K562 (cell line): ENCODE data around the gene LPCAT1. TPM values are rescaled to one million over a fixed set of nuclear protein-coding genes. Genes with fewer than 3 reads are reported as not detected.

ENCODE experiments used
- ATAC-seq: fragments of 200-7000 bp; cut with Tn5 transposase; 3 replicates; pipeline ENCODE4 v1.9.1; 2020; ENCODE audit warnings: moderate library complexity
- BruUV-seq: library from RNA; stranded (reverse); fragments of 400-500 nt; replicated peaks from 2 replicates; lab custom pipeline; 2021; lab: Mats Ljungman, UMichigan
- CTCF ChIA-PET: fragments of 300-600 bp; formaldehyde crosslinking; extraction: SDS; loops from one replicate; lab custom pipeline; 2021; ENCODE audit warnings: low intra/inter-chr PET ratio; lab: Yijun Ruan, JAX
- POLR2A ChIA-PET: fragments of 300-600, 350-650 bp; sonication (Branson Sonifier 250); formaldehyde crosslinking; extraction: SDS; loops from one replicate; lab custom pipeline; 2021; ENCODE audit warnings: antibody characterized with exemption, inconsistent platforms; lab: Yijun Ruan, JAX
- DNase-seq, 4 experiments: peaks; one replicate each; pipeline versions ENCODE4 v3.0.0 to v3.0.0-alpha.2; 2011 to 2018; ENCODE audit warnings: low spot score in 3 of 4, mixed read lengths in 3 of 4; ENCODE audit errors: extremely low read depth in 1 of 4
- FAIRE-seq: peaks from 2 replicates; lab custom pipeline; 2011; peaks lifted over from hg19 to GRCh38; lab: Jason Lieb, UNC
- H2AFZ ChIP-seq: 2 replicates; pipeline ENCODE4 v1.6.0; 2011; ENCODE audit warnings: low read depth, low read length, control low read depth, inconsistent platforms
- H3K27ac ChIP-seq: fragments of 200-600 bp; 3 replicates; pipeline ENCODE4 v1.8.0; 2011; ENCODE audit warnings: low read depth, mild to moderate bottlenecking, control low read depth, inconsistent platforms, low read length, moderate library complexity, mixed read lengths; ENCODE audit errors: extremely low read depth
- H3K27me3 ChIP-seq, 2 experiments: fragments of 300-600 bp in 1 of 2; 2 replicates in 1 of 2; 3 replicates in 1 of 2; pipeline versions ENCODE4 v1.6.0 to v1.8.0; 2011; ENCODE audit warnings: inconsistent platforms in 2 of 2, low read length in 2 of 2, mild to moderate bottlenecking in 1 of 2, mixed read lengths in 1 of 2, moderate library complexity in 1 of 2; ENCODE audit not compliant: control insufficient read depth in 2 of 2, insufficient read depth in 2 of 2
- H3K36me3 ChIP-seq: fragments of 300-600 bp; 3 replicates; pipeline ENCODE4 v1.8.0; 2011; ENCODE audit warnings: mild to moderate bottlenecking, low read length, inconsistent platforms; ENCODE audit not compliant: control insufficient read depth, insufficient read depth
- H3K4me1 ChIP-seq, 2 experiments: fragments of 200-600 bp in 1 of 2; replicated peaks in 1 of 2; 2 replicates in 1 of 2; 3 replicates in 1 of 2; pipeline versions ENCODE4 v1.5.1 to v1.8.0; 2011; ENCODE audit warnings: inconsistent platforms in 2 of 2, low read length in 2 of 2, mild to moderate bottlenecking in 1 of 2, mixed read lengths in 1 of 2, moderate library complexity in 1 of 2; ENCODE audit not compliant: control insufficient read depth in 2 of 2, insufficient read depth in 2 of 2
- H3K4me2 ChIP-seq: 2 replicates; pipeline ENCODE4 v1.6.1; 2011; ENCODE audit warnings: low read length, control low read depth, inconsistent platforms, mixed read lengths; ENCODE audit not compliant: insufficient read depth
- H3K4me3 ChIP-seq: fragments of 200-600 bp; sonication (generic), shearing (Covaris generic); 2 replicates; pipeline ENCODE4 v1.5.1; 2016; ENCODE audit warnings: control low read depth, inconsistent platforms
- H3K79me2 ChIP-seq: fragments of 200-600 bp; 3 replicates; pipeline ENCODE4 v1.8.0; 2011; ENCODE audit warnings: low read length, inconsistent platforms; ENCODE audit not compliant: control insufficient read depth, insufficient read depth
- H3K9ac ChIP-seq, 2 experiments: 2 replicates each; pipeline versions ENCODE4 v1.6.0 to v1.6.1; 2011; ENCODE audit warnings: low read depth in 2 of 2, low read length in 2 of 2, control low read depth in 1 of 2, inconsistent platforms in 1 of 2, mild to moderate bottlenecking in 1 of 2, mixed read lengths in 1 of 2; ENCODE audit not compliant: insufficient read depth in 1 of 2
- H3K9me1 ChIP-seq: one replicate; pipeline ENCODE4 v1.6.0; 2011; ENCODE audit warnings: inconsistent platforms, mild to moderate bottlenecking, low read length, moderate library complexity; ENCODE audit not compliant: control insufficient read depth, insufficient read depth
- H3K9me3 ChIP-seq: replicated peaks from 2 replicates; pipeline ENCODE4 v1.5.1; 2011; ENCODE audit warnings: low read depth, low read length, inconsistent platforms; ENCODE audit not compliant: control insufficient read depth, insufficient read depth
- H4K20me1 ChIP-seq: replicated peaks from 2 replicates; pipeline ENCODE4 v1.6.1; 2011; ENCODE audit warnings: low read length, inconsistent platforms, mixed read lengths; ENCODE audit not compliant: control insufficient read depth, insufficient read depth
- ETS1 ChIP-seq: conservative IDR thresholded peaks from 2 replicates; pipeline ENCODE4 v1.6.1; 2011; ENCODE audit warnings: low read depth, mild to moderate bottlenecking, low read length; ENCODE audit not compliant: control insufficient read depth
- RAD51 ChIP-seq: fragments of 450-650 bp; IDR thresholded peaks from 2 replicates; pipeline ENCODE4 v1.7.1; 2016; ENCODE audit warnings: low read depth, mild to moderate bottlenecking, borderline replicate concordance
- THRAP3 ChIP-seq: fragments of 450-650 bp; IDR thresholded peaks from 2 replicates; pipeline ENCODE4 v1.6.1; 2016; ENCODE audit warnings: mild to moderate bottlenecking, inconsistent platforms, borderline replicate concordance
- ZC3H8 ChIP-seq: fragments of 450-650 bp; IDR thresholded peaks from 2 replicates; pipeline ENCODE4 v1.6.1; 2017
- ZNF263 ChIP-seq: sonication (generic); formaldehyde crosslinking; IDR thresholded peaks from 2 replicates; pipeline ENCODE4 v1.8.0; 2022; ENCODE audit warnings: mild to moderate bottlenecking, missing genetic modification reagents, borderline replicate concordance
- WGBS: fragments of 100-300 bp; shearing (Covaris generic); methylation state at CpG from one replicate; pipeline ENCODE4 v1.1.6; 2016; ENCODE audit warnings: low coverage, mixed read lengths; ENCODE audit not compliant: insufficient coverage; ENCODE audit errors: missing lambda C conversion rate; 5-methylcytosine and 5-hydroxymethylcytosine counted together
- in situ Hi-C: fragments of 300-500 bp; cut with MboI; formaldehyde crosslinking; loops from 4 replicates; pipeline ENCODE4 v1.15.0; 2018; ENCODE audit warnings: inconsistent platforms, mixed read lengths
- intact Hi-C: fragments of 100-400 bp; cut with micrococcal nuclease; formaldehyde crosslinking; loops from 2 replicates; pipeline ENCODE4 v1.14.2; 2022
- polyA plus RNA-seq, 8 experiments: library from polyadenylated mRNA; depleted of rRNA in 4 of 8; stranded (reverse) in 5 of 8; unstranded in 3 of 8; fragments of >200 nt; fragmentation: Nextera tagmentation in 2 of 8; fragmentation: Illumina TruSeq in 1 of 8; extraction: Ambion mirVana in 2 of 8; extraction: Trizol in 1 of 8; gene quantifications; 2 replicates each; pipeline versions ENCODE4 v1.2.1 to v1.2.3, GENCODE V29; 2011 to 2014; ENCODE audit warnings: inconsistent platforms in 1 of 8, missing spikeins in 1 of 8
- total RNA-seq, 7 experiments: library from RNA; depleted of rRNA in 6 of 7; stranded (reverse); fragments of >200 nt in 6 of 7; fragmentation: Illumina TruSeq in 2 of 7; extraction: Trizol in 2 of 7; gene quantifications; 2 replicates each; pipeline versions ENCODE4 v1.2.1 to v1.2.3, GENCODE V29; 2011 to 2021; ENCODE audit warnings: low replicate concordance in 1 of 7

LPCAT1 gene
- total and polyA plus RNA-seq, 9 of the 15 experiments (the other 6 are each of a cell fraction or from before 2014, with no cell fraction given): 0.14 to 18.4 (median 13.9) TPM

DNA sequence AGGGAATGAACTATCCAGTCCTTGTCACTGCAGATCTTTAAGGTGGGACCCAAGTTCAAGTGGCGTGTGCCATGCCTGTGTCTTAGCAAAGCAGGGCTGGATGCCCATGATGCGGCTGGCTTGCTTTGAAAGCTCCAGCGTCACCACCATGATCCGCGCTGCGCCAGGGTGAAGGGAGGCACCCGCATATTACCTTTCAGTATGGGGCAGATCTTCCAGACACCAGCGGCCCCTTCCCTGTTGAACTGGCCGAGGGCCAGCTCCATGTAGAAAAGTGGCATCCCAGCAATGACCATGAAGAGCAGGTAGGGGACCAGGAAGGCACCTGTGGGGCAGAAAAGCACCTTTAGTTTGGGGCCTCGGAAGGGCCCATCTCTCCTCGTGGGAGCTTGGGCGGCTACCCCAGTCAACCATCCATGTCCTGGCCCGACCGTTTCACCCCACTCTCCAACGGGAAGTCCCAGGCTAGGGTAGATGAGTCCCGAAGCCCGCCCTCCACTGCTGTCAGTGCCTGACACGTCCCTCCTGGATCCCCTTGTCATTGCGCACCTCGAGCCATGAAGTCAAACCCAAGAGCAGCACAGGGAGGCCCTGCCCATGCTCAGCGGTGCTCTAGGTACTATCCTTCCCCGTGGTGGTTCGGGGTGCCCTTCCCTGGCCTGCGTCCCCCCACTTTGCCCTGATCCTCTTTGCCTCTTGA lies 82.4 kb downstream of the LPCAT1 start:
- ChIA-PET CTCF (no interaction called here), POLR2A (interaction anchor here (0.6 to 1.4 kb wide), 2 partner anchors 8 to 95 kb away, joined by 3 read pairs; no protein-coding TSS in a partner anchor)
- no peaks in the 10 kb centered on the region for H3K36me3 ChIP-seq
- no peaks in the 10 kb centered on the region for H3K9me3 ChIP-seq
- H4K20me1 ChIP-seq: no peaks in the 10 kb centered on the region
- peaks cover 49 to 77% of the 10 kb centered on the region in 2 experiments for H3K27me3 ChIP-seq
- no peak for ATAC-seq
- in situ Hi-C loops (no loop called here), intact Hi-C loops (no loop called here)
- TF ChIP-seq ZC3H8 (no peak), RAD51 (no peak), THRAP3 (no peak), ETS1 (no peak), ZNF263 (no peak)
- peaks cover 0 to 15% of the 10 kb centered on the region in 2 experiments; a peak in 2 of 5 replicates for H3K4me1 ChIP-seq
- H3K9me1 ChIP-seq: no peaks in the 10 kb centered on the region
- no peaks in the 10 kb centered on the region for H3K79me2 ChIP-seq
- DNase-seq: no peak
- H3K4me2 ChIP-seq: no peak overlapping the region
- H2AFZ ChIP-seq: no peak overlapping the region
- no peak for FAIRE-seq
- no peak overlapping the region for H3K27ac ChIP-seq
- no peak overlapping the region for H3K4me3 ChIP-seq
- no peak overlapping the region for H3K9ac ChIP-seq
- WGBS: 12% methylated on average over 24 of the region's 24 CpGs
- no TSS peak for BruUV-seq
